CD4-positive, alpha-beta T cell treated with Interleukin-4 for 4 hours (primary cell): ENCODE data around the gene TRPM2.
A peak's percentile ranks its signal among the peaks of the same experiment; 100 is the strongest.

ENCODE experiments used
- DNase-seq: peaks from one replicate; pipeline ENCODE4 v3.0.0-alpha.2; 2020

TRPM2 gene

GRCh38 chr21:44353191-44353970 is at the start of gene TRPM2:
Gene TRPM2, plus strand, starts transcription at chr21:44353621. Its CDS starts 80 bp downstream, at chr21:44353701.
- peak; percentile 21 for DNase-seq

DNA sequence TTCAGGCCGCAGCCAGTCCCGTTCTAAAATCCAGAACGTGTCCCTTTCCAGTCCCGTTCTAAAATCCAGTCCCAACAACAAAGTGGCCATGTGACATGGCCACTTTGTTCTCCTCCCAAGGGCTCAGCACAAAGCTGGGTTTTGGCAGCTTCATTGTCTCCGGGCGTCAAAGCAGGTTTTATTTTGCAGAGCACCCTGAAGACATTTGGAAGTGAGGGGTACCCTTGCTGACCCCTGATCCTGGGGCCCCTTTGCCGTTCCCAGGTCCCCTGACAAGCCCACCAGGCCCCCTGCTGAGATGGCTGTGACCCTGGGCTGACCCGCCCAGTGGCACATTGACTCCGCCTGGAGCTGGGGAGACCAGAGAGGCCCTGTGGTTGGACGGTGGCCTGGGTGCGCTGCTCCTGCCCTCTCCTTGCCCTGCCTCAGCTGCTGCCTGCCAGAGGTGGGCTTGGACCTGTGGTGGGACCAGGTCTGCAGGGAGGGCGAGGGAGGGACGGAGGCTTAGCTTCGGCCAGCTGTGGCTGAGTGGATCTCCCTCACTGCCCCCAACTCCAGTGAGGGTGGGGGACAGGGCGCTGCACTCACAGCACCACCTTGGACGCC is 49.3 kb upstream of the TRPM2 start:
- DNase-seq = no peak

- DNase-seq = peak; percentile 25
Observed at GRCh38 chr21:44304877-44305293, 48.5 kb upstream of the TRPM2 start.

GRCh38 chr21:44305691-44306090 is 47.7 kb upstream of the TRPM2 start:
- DNase-seq = no peak

DNA sequence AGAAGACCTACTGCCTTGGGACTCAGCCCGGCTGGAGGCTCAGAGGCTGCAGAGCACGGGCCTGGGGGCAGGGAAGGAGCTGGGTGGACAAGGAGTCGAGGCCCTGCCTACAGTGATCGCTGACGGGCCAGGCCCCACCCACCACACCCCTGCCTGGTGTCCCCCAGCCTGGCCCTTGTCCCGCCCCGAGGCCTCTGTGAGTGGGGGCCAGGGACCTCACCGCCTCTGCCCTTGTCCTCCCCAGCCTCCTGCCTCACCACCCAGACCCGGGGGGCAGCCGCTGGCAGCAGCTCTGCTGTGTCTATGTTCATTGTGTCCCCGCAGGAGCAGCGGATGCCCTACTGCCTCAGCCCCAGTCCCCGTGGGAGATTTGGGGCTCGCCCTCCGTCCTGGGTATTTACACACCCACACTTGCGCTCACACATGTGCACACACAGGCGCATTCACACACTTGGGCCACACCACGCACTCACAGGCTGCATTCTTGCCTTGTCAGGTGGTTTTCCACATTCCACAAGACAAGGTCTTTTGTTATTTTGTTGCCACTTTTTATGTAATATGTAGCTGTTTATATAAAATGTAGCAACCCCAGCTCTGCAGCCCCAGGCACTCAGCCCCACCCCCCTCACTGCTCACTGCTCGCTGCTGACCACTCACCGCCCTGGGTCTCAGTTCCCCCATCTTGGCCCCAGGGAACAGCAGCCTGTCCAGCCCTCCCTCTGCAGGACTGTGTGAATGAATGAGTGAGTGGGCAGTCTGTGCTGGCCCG is 46.3 kb upstream of the TRPM2 start:
- no peak for DNase-seq

DNA sequence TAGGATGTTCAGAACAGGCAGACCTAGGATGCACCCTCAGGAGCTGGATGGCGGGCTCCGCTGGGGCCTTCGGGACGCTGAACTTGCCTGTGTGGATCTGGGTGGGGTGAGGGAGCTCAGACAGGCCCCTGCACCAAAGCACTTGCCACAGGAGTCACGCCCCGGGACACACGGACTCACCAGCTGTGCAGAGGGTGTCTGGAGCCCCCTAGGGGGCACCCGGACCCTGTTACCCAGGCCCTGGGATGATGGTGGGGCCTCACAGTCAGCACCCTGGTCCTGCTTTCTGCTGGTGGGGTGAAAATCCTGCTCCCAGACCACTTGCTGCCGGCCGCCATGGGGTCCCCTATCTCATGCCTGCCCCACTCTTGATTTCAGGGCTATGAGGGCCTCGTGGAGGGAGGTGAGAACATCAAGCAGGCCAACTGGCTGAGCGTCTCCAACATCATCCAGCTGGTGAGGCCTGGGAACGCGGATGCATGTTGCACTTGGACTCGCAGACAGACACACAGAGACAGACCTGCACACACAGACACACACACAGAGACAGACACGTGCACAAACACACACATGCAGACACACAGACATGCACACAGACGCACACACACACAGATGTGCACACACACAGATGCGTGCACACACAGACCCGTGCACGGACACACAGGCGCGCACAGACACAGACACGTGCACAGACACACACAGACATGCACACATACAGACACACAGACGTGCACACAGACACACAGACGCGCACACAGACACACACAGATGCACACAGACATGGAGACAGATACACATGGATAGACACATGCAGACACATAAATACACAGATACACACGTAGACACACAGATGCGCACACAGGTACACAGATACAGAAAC is 42.6 kb upstream of the TRPM2 start:
- DNase-seq = no peak

DNA sequence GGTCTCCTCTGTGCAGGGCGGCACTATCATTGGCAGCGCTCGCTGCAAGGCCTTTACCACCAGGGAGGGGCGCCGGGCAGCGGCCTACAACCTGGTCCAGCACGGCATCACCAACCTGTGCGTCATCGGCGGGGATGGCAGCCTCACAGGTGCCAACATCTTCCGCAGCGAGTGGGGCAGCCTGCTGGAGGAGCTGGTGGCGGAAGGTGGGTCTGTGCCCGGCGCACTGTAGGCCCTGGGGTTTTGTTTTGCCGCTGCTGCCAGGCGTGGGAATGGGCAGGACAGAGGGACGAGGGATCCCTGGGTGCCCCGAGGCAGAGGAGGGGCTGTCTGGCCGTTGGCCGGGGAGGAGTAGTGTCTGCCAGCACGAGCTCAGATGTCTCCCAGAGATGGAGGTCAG is 41.3 kb upstream of the TRPM2 start:
- DNase-seq = no peak

DNA sequence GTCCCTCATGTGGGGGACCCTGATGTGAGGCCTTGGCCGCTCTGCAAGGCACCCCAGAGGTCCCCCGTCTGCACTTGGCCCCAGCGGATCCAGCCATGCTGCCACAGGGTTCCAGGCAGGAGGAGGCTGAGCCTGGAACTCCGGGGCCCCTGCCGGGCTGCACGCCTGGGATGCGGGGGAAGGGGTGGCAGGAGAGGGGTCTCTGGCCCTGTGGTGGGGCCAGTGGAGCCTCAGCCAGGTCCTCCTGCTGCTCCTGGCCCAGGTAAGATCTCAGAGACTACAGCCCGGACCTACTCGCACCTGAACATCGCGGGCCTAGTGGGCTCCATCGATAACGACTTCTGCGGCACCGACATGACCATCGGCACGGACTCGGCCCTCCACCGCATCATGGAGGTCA is 40.7 kb upstream of the TRPM2 start:
- no peak for DNase-seq

DNA sequence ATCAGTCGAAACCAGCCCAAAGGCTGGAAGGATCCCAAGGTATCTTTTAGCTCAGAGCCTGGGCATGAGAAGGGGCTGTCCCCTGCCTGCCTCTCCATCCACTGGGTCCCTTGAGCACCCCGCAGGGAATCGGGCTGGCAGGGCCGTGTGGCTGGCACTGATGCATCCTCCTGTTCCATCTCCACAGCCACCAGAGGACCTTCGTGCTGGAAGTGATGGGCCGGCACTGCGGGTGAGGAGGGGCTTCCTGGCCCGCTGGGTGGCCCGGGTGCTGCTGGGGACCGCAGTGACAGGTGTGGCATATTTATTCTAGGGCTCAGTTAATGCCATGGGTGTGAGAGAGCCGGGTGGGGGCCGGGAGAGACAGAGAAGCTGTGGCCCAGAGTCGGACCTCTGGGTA is 40.0 kb upstream of the TRPM2 start:
- DNase-seq = no peak

- no peak for DNase-seq
Observed at GRCh38 chr21:44314128-44314527, 39.3 kb upstream of the TRPM2 start.

- DNase-seq = no peak
Observed at GRCh38 chr21:44314561-44314960, 38.9 kb upstream of the TRPM2 start.

DNA sequence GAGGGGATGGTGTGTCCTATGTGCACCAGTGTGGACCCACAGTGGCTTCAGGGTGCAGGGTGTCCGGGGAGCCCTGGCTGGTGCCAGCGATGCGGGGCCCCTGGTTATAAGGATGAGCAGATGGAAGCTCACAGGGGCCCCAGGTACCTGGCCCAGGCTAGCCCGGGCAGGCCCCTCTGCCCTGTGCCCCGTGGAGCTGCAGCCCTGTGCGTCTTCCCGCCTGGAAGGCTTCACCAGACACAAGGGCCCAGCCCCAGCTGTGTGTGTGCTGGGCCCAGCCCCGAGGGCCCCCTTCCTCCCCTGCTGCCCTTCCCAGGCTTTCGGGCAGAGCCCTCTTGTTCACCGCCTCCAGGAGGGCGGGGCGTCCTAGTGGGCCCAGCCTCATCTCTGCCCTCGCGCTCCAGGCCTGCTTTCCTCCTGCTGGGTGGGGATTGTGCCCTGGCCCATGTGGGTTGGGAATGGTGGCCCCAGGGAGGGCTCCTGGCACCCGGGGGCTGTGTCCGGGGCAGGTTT is 37.7 kb upstream of the TRPM2 start:
- DNase-seq = no peak

DNA sequence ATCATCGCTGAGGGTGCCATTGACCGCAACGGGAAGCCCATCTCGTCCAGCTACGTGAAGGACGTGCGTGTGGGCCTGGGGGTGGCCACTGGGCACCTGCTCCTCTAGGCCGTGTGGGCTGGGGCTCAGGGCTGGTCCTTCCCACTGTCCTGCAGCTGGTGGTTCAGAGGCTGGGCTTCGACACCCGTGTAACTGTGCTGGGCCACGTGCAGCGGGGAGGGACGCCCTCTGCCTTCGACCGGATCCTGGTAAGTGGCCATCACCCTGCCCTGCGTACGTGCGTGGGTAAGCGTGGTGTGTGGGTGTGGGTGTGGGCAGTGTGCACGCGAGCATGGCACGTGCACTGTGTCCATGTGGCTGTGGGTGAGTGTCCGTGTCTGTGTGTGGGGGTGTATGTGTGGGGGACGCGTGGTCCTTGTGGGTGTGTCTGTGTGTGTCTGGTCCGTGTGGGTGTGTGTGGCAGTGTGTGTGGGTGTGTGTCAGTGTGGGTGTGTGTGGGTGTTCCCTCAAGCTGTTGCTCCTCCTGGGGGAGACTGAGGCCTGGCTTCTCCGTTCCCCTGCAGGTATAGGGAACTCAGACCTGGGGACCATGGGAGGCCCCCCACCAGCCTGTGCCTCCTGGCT is 37.0 kb upstream of the TRPM2 start:
- DNase-seq = no peak

DNA sequence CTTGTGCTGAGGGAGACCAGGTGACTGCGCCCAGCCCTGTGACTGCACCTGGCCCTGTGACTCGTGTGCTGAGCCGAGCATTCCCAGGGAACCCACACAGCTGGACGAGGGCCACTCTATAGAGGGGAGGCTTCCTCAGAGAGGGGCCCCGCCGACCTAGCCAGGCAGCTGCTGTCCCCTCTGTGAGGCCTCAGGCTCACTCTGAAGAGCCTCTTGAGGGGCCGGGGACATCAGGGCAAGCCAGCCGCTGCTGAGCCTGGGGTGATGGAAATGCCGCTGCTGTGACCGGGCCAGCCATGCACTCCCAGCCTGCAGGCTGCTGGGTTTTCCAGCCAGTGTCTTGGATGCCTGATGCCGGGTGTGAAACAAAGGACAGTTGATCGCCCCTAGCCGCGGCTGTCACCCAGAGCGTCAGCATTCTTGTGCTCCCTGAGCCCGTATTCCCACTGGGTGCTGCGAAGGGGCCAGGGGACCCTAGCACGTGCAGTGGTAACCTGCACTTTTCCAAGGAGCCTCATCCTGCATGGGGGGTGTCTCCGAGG is 36.1 kb upstream of the TRPM2 start:
- DNase-seq = no peak

- DNase-seq = no peak
Observed at GRCh38 chr21:44317871-44318270, 35.5 kb upstream of the TRPM2 start.

GRCh38 chr21:44318489-44319285 is 34.7 kb upstream of the TRPM2 start:
- DNase-seq = no peak

DNA sequence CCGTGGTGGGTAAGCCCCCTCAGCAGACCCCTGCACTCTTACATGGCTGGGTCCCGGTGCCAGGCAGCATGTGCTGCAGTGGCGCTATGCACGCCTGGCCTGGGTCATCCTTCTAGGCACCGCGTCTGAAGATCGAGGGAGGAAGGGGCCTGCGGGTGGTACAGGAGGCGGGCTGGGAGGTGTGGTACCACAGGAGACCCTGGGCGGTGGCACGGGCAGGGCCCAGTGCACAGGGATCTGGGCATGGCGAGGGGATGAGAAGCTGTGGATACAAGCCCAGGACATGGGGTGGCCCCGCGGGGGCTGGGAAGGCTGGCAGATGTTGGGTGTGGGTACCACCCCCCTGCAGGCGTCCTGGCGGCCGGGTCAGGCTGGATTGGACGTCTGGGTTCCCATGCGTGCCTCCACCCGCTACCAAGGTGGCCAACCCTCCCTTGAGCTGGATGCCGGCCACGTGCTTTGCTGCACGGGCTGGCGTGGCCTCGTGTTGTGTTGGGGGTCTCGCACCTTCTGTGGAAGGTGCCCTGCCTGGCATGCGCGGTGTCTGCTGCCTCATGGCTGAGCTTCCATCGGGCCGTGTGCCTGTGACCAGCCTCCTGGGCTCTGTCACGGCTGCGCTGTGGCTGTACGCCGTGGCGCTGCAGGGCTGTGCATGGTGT is 33.9 kb upstream of the TRPM2 start:
- no peak for DNase-seq

DNA sequence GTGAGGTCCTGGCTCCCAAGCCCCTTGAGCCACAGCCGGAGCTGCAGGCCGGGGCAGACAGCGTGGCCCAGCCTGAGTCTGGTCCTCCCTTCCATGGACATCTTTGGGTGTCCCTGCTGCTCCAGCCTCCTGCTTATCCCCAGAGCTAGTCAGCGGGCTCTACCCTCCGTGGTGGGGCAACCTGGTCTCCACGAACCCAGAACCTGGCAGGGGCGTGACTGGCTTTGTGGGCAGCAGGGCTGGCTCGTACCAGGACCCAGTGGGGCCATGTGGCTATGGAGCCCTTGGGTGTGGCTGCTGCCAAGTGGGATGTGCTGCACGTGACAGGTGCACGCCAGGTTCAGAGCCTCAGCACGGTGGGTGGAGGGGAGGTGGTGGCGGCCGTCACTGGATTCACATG is 32.6 kb upstream of the TRPM2 start:
- no peak for DNase-seq

- no peak for DNase-seq
Observed at GRCh38 chr21:44321846-44322450, 31.5 kb upstream of the TRPM2 start.
